Measurements from ENCODE around the gene GRAP. TPM values are rescaled to one million over a fixed set of nuclear protein-coding genes. Genes with fewer than 3 reads are reported as not detected.

GRAP gene
- total RNA-seq, 2 donors from 2014 or later = 1.6 to 3.2 TPM

DNA sequence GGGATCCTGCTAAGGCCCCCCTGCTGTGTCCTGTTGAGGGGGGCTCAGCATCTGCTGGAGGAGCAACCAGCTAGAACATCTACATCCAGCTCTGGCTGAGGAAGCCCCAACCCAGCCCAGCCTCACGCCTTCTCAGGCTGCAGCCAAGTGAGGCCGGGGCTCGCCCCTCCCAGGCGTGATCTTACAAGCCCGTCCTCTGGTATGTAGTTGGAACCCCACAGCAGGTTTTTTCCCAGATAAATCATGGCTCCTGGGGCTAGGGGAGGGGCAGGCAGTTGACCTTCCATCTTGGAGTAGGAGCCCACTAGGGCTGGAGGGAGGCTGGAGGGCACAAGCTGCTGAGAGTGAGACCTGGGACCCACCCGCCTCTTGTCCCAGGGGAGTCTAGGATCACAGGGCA is 46.8 kb downstream of the GRAP start:
- H3K27me3 ChIP-seq (replicated peaks; ENCODE audit: insufficient read depth) = no peaks in the 10 kb centered on the region
- H3K27ac ChIP-seq = no peak overlapping the region
- no peak for DNase-seq (ENCODE audit: low spot score)
- no peaks in the 10 kb centered on the region for H3K36me3 ChIP-seq
- peaks cover 9% of the 10 kb centered on the region for H3K9me3 ChIP-seq
- H3K4me3 ChIP-seq = no peak overlapping the region
- TF ChIP-seq, protein P1, sequence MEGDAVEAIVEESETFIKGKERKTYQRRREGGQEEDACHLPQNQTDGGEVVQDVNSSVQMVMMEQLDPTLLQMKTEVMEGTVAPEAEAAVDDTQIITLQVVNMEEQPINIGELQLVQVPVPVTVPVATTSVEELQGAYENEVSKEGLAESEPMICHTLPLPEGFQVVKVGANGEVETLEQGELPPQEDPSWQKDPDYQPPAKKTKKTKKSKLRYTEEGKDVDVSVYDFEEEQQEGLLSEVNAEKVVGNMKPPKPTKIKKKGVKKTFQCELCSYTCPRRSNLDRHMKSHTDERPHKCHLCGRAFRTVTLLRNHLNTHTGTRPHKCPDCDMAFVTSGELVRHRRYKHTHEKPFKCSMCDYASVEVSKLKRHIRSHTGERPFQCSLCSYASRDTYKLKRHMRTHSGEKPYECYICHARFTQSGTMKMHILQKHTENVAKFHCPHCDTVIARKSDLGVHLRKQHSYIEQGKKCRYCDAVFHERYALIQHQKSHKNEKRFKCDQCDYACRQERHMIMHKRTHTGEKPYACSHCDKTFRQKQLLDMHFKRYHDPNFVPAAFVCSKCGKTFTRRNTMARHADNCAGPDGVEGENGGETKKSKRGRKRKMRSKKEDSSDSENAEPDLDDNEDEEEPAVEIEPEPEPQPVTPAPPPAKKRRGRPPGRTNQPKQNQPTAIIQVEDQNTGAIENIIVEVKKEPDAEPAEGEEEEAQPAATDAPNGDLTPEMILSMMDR (IDR thresholded peaks at IDR 0.05) = no peak
- no peak for ATAC-seq (ENCODE audit: insufficient number of reproducible peaks, low FRiP score, low read depth)
- peaks cover 7 to 23% of the 10 kb centered on the region in 2 donors for H3K4me1 ChIP-seq (ENCODE audit: control insufficient read depth in 1 of 2, low read depth in 2 of 2)

DNA sequence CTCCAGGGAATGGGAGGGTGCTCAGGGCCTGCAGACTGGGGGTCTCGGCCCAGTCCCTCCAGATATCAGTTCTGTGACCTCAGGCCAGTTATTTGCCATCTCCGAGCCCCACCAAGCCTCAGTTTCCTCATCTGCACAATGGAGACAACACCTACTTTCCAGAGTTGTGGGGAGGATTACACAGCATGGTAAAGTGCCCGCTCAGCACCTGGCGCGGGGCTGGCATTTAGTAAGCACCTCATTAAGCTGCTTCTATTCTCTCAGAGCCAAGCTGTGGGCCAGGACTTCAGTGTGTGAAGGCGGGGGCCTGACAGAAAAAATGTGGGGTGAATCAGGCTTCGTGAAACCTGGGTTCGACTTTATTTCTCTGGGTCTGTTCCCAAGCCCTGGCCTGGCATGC is 47.4 kb downstream of the GRAP start:
- H3K27me3 ChIP-seq (replicated peaks; ENCODE audit: insufficient read depth) = no peaks in the 10 kb centered on the region
- DNase-seq (ENCODE audit: low spot score) (no peak), ATAC-seq (ENCODE audit: insufficient number of reproducible peaks, low FRiP score, low read depth) (no peak)
- TF ChIP-seq, protein P1 (IDR thresholded peaks at IDR 0.05) = no peak
- no peak overlapping the region for H3K4me3 ChIP-seq
- no peak overlapping the region for H3K27ac ChIP-seq
- H3K4me1 ChIP-seq (ENCODE audit: control insufficient read depth in 1 of 2, low read depth in 2 of 2) = peaks cover 7 to 21% of the 10 kb centered on the region in 2 donors
- peaks cover 9% of the 10 kb centered on the region for H3K9me3 ChIP-seq
- no peaks in the 10 kb centered on the region for H3K36me3 ChIP-seq

GRCh38 chr17:18997650-18998196 is 49.0 kb downstream of the GRAP start:
- Histone ChIP-seq H3K4me3 (no peak overlapping the region), H3K4me1 (ENCODE audit: control insufficient read depth in 1 of 2, low read depth in 2 of 2) (peaks cover 3 to 10% of the 10 kb centered on the region in 2 donors), H3K36me3 (no peaks in the 10 kb centered on the region), H3K27me3 (replicated peaks; ENCODE audit: insufficient read depth) (no peaks in the 10 kb centered on the region), H3K9me3 (peaks cover 9% of the 10 kb centered on the region), H3K27ac (no peak overlapping the region)
- TF ChIP-seq, protein P1 (IDR thresholded peaks at IDR 0.05) = no peak
- ATAC-seq (ENCODE audit: insufficient number of reproducible peaks, low FRiP score, low read depth) (no peak), DNase-seq (ENCODE audit: low spot score) (no peak)

GRCh38 chr17:18996458-18996857 is 50.3 kb downstream of the GRAP start:
- H3K9me3 ChIP-seq = peaks cover 9% of the 10 kb centered on the region
- no peaks in the 10 kb centered on the region for H3K4me1 ChIP-seq (ENCODE audit: control insufficient read depth in 1 of 2, low read depth in 2 of 2)
- DNase-seq (ENCODE audit: low spot score) (no peak), ATAC-seq (ENCODE audit: insufficient number of reproducible peaks, low FRiP score, low read depth) (no peak)
- TF ChIP-seq, protein P1 (IDR thresholded peaks at IDR 0.05) = no peak
- no peak overlapping the region for H3K27ac ChIP-seq
- H3K27me3 ChIP-seq (replicated peaks; ENCODE audit: insufficient read depth) = no peaks in the 10 kb centered on the region
- no peaks in the 10 kb centered on the region for H3K36me3 ChIP-seq
- H3K4me3 ChIP-seq = no peak overlapping the region

GRCh38 chr17:18995220-18995619 is 51.5 kb downstream of the GRAP start:
- DNase-seq (ENCODE audit: low spot score) = no peak
- no peaks in the 10 kb centered on the region for H3K36me3 ChIP-seq
- no peaks in the 10 kb centered on the region for H3K27me3 ChIP-seq (replicated peaks; ENCODE audit: insufficient read depth)
- H3K4me3 ChIP-seq = no peak overlapping the region
- TF ChIP-seq, protein P1 (IDR thresholded peaks at IDR 0.05) = no peak
- no peak overlapping the region for H3K27ac ChIP-seq
- ATAC-seq (ENCODE audit: insufficient number of reproducible peaks, low FRiP score, low read depth) = no peak
- H3K4me1 ChIP-seq (ENCODE audit: control insufficient read depth in 1 of 2, low read depth in 2 of 2) = no peaks in the 10 kb centered on the region
- peaks cover 9% of the 10 kb centered on the region for H3K9me3 ChIP-seq

Measured in thoracic aorta (tissue), 2 donors.